IMR-90 (cell line): ENCODE results near the gene PALM2AKAP2. TPM values are rescaled to one million over a fixed set of nuclear protein-coding genes. Genes with fewer than 3 reads are reported as not detected.

Experiments
- ATAC-seq: fragments of 200-7000 bp; cut with Tn5 transposase; 2 replicates; pipeline ENCODE4 v1.9.1; 2020; ENCODE audit warnings: low read depth, mild to moderate bottlenecking, moderate library complexity
- BruUV-seq: library from RNA; stranded (reverse); fragments of 400-500 nt; replicated peaks from 2 replicates; lab custom pipeline; 2021; lab: Mats Ljungman, UMichigan
- CTCF ChIA-PET: fragments of 300-600 bp; formaldehyde crosslinking; extraction: SDS; loops from one replicate; lab custom pipeline; 2021; ENCODE audit warnings: antibody characterized with exemption; lab: Yijun Ruan, JAX
- POLR2A ChIA-PET: fragments of 300-600 bp; sonication (Branson Sonifier 250); formaldehyde crosslinking; loops from one replicate; lab custom pipeline; 2022; ENCODE audit warnings: antibody characterized with exemption; ENCODE audit not compliant: unreplicated experiment; lab: Charles Lee
- DNase-seq: peaks from one replicate; pipeline ENCODE4 v3.0.0; 2013
- H2AFZ ChIP-seq: replicated peaks from 2 replicates; pipeline ENCODE3; 2013; ENCODE audit warnings: low read length, mild to moderate bottlenecking; ENCODE audit not compliant: poor library complexity
- H2AK5ac ChIP-seq: 2 replicates; pipeline ENCODE4 v1.6.1; 2013; ENCODE audit warnings: low read depth, low read length, inconsistent platforms
- H2AK9ac ChIP-seq: replicated peaks from 2 replicates; pipeline ENCODE3; 2013; ENCODE audit warnings: mild to moderate bottlenecking, low read depth, low read length, moderate library complexity; ENCODE audit not compliant: poor library complexity
- H2BK120ac ChIP-seq: 2 replicates; pipeline ENCODE4 v1.6.1; 2013; ENCODE audit warnings: low read depth, low read length, inconsistent platforms
- H2BK15ac ChIP-seq: 3 replicates; pipeline ENCODE4 v1.6.1; 2013; ENCODE audit warnings: low read depth, low read length, inconsistent platforms
- H2BK20ac ChIP-seq: 2 replicates; pipeline ENCODE4 v1.6.1; 2013; ENCODE audit warnings: low read depth, mild to moderate bottlenecking, inconsistent platforms, low read length, moderate library complexity
- H2BK5ac ChIP-seq: 2 replicates; pipeline ENCODE4 v1.6.1; 2013; ENCODE audit warnings: mild to moderate bottlenecking, low read depth, low read length, inconsistent platforms; ENCODE audit not compliant: poor library complexity, severe bottlenecking
- H3K14ac ChIP-seq: replicated peaks from 2 replicates; pipeline ENCODE4 v1.6.1; 2013; ENCODE audit warnings: low read depth, low read length, inconsistent platforms
- H3K18ac ChIP-seq: 2 replicates; pipeline ENCODE4 v1.6.1; 2013; ENCODE audit warnings: low read depth, low read length, control low read depth
- H3K23ac ChIP-seq: 2 replicates; pipeline ENCODE4 v1.6.1; 2013; ENCODE audit warnings: low read depth, low read length, inconsistent platforms
- H3K27ac ChIP-seq: 2 replicates; pipeline ENCODE4 v1.5.1; 2013; ENCODE audit warnings: mild to moderate bottlenecking, control low read depth, low read length; ENCODE audit not compliant: insufficient read depth
- H3K27me3 ChIP-seq: 2 replicates; pipeline ENCODE4 v1.6.1; 2013; ENCODE audit warnings: low read length; ENCODE audit not compliant: control insufficient read depth, insufficient read depth
- H3K36me3 ChIP-seq: 2 replicates; pipeline ENCODE4 v1.6.1; 2013; ENCODE audit warnings: low read length, mixed read lengths; ENCODE audit not compliant: control insufficient read depth, insufficient read depth
- H3K4ac ChIP-seq: 2 replicates; pipeline ENCODE4 v1.6.1; 2013; ENCODE audit warnings: low read depth, low read length, inconsistent platforms
- H3K4me1 ChIP-seq: 2 replicates; pipeline ENCODE4 v1.6.1; 2013; ENCODE audit warnings: low read length, mixed read lengths; ENCODE audit not compliant: control insufficient read depth, insufficient read depth
- H3K4me2 ChIP-seq: 2 replicates; pipeline ENCODE4 v1.6.1; 2013; ENCODE audit warnings: low read depth, mild to moderate bottlenecking, control low read depth, low read length, moderate library complexity
- H3K4me3 ChIP-seq: 2 replicates; pipeline ENCODE4 v1.5.1; 2013; ENCODE audit warnings: low read depth, mild to moderate bottlenecking, control low read depth, low read length, moderate library complexity; ENCODE audit not compliant: insufficient read depth
- H3K56ac ChIP-seq: 2 replicates; pipeline ENCODE4 v1.6.1; 2013; ENCODE audit warnings: low read length, inconsistent platforms; ENCODE audit not compliant: insufficient read depth; ENCODE audit errors: extremely low read depth
- H3K79me1 ChIP-seq, 2 experiments: 2 replicates each; pipeline ENCODE4 v1.6.1; 2013; ENCODE audit warnings: low read length in 2 of 2, inconsistent platforms in 1 of 2, low read depth in 1 of 2
- H3K9ac ChIP-seq: 2 replicates; pipeline ENCODE4 v1.6.1; 2013; ENCODE audit warnings: low read depth, low read length, control low read depth
- H3K9me1 ChIP-seq: 2 replicates; pipeline ENCODE4 v1.6.1; 2013; ENCODE audit warnings: low read length, inconsistent platforms; ENCODE audit not compliant: insufficient read depth
- H3K9me3 ChIP-seq: 2 replicates; pipeline ENCODE4 v1.6.1; 2013; ENCODE audit warnings: low read length; ENCODE audit not compliant: control insufficient read depth, insufficient read depth
- H4K20me1 ChIP-seq: 2 replicates; pipeline ENCODE4 v1.6.1; 2013; ENCODE audit warnings: low read length, inconsistent platforms; ENCODE audit not compliant: insufficient read depth
- H4K5ac ChIP-seq: 2 replicates; pipeline ENCODE4 v1.6.1; 2013; ENCODE audit warnings: mild to moderate bottlenecking, low read depth, low read length, control low read depth
- H4K8ac ChIP-seq, 2 experiments: 2 replicates each; pipeline ENCODE4 v1.6.1; 2013; ENCODE audit warnings: low read depth in 2 of 2, low read length in 2 of 2, control low read depth in 1 of 2, inconsistent platforms in 1 of 2
- H4K91ac ChIP-seq: 2 replicates; pipeline ENCODE4 v1.6.1; 2013; ENCODE audit warnings: low read depth, low read length, inconsistent platforms; ENCODE audit not compliant: insufficient read depth
- CEBPB ChIP-seq: IDR thresholded peaks from 2 replicates; pipeline ENCODE4 v1.6.1; 2012; ENCODE audit warnings: low read depth, low read length, improper control_type of control experiment
- CTCF ChIP-seq: conservative IDR thresholded peaks from 2 replicates; pipeline ENCODE4 v1.5.1; 2012; ENCODE audit warnings: mild to moderate bottlenecking, low read depth, low read length, improper control_type of control experiment
- ELK1 ChIP-seq: fragments of 150-350 bp; IDR thresholded peaks from 2 replicates; pipeline ENCODE4 v1.6.1; 2016; ENCODE audit warnings: low read depth, mild to moderate bottlenecking, low read length, moderate library complexity, borderline replicate concordance
- FOS ChIP-seq: fragments of 150-350 bp; IDR thresholded peaks from 2 replicates; pipeline ENCODE4 v1.6.1; 2016; ENCODE audit warnings: low read depth, low read length
- MAFK ChIP-seq: IDR thresholded peaks from 2 replicates; pipeline ENCODE4 v1.6.1; 2012; ENCODE audit warnings: low read depth, low read length, improper control_type of control experiment
- MAZ ChIP-seq: IDR thresholded peaks from 2 replicates; pipeline ENCODE4 v1.6.1; 2012; ENCODE audit warnings: low read depth, mild to moderate bottlenecking, low read length, improper control_type of control experiment, moderate library complexity, borderline replicate concordance
- RAD21 ChIP-seq: IDR thresholded peaks from 2 replicates; pipeline ENCODE4 v1.6.1; 2012; ENCODE audit warnings: low read length, improper control_type of control experiment
- RCOR1 ChIP-seq: IDR thresholded peaks from 2 replicates; pipeline ENCODE4 v1.6.1; 2012; ENCODE audit warnings: mild to moderate bottlenecking, low read length, improper control_type of control experiment; ENCODE audit not compliant: insufficient replicate concordance
- RFX5 ChIP-seq: IDR thresholded peaks from 2 replicates; pipeline ENCODE4 v1.8.0; 2012; ENCODE audit warnings: low read depth, mild to moderate bottlenecking, low read length, moderate library complexity
- SMC3 ChIP-seq: fragments of 150-350 bp; IDR thresholded peaks from 2 replicates; pipeline ENCODE4 v1.6.1; 2016; ENCODE audit warnings: low read depth, mild to moderate bottlenecking, antibody characterized with exemption, low read length, moderate library complexity
- WGBS, 2 experiments: methylation state at CpG; one replicate each; pipeline versions ENCODE4 v1.1.5 to v1.1.7; 2013; ENCODE audit warnings: missing lambda C conversion rate in 2 of 2; ENCODE audit not compliant: insufficient read length in 1 of 2; ENCODE audit errors: extremely low coverage in 2 of 2; 5-methylcytosine and 5-hydroxymethylcytosine counted together
- dilution Hi-C: fragments of 300-500 bp; cut with HindIII; formaldehyde crosslinking; loops from one replicate; pipeline ENCODE4 v1.14.3; 2018; ENCODE audit warnings: low sequenced_read_pairs; ENCODE audit not compliant: unreplicated experiment
- in situ Hi-C: fragments of 300-500 bp; cut with MboI; formaldehyde crosslinking; loops from 3 replicates; pipeline ENCODE4 v1.14.3; 2019; ENCODE audit warnings: low sequenced_read_pairs, inconsistent platforms, mixed read lengths
- intact Hi-C: fragments of 100-400 bp; cut with micrococcal nuclease; formaldehyde crosslinking; loops from 2 replicates; pipeline ENCODE4 v1.10.0; 2022
- polyA plus RNA-seq, 3 experiments: library from polyadenylated mRNA; depleted of rRNA; stranded (reverse); fragments of >200 nt; gene quantifications; 2 replicates each; pipeline ENCODE4 v1.2.3, GENCODE V29; 2012; ENCODE audit warnings: low replicate concordance in 1 of 3
- total RNA-seq: library from RNA; depleted of rRNA; stranded (reverse); fragments of >200 nt; gene quantifications from 2 replicates; pipeline ENCODE4 v1.2.3, GENCODE V29; 2012

The PALM2AKAP2 gene
- total and polyA plus RNA-seq, 2 of the 4 experiments (the other 2 are of a cell fraction) = 3.2 to 14.2 TPM

- Histone ChIP-seq H4K20me1 (no peaks in the 10 kb centered on the region), H2BK20ac (no peak overlapping the region), H4K5ac (no peak overlapping the region), H3K27me3 (no peaks in the 10 kb centered on the region), H2BK120ac (no peak overlapping the region), H3K9ac (no peak overlapping the region), H3K27ac (no peak overlapping the region), H4K91ac (no peak overlapping the region), H3K79me1 (no peaks in the 10 kb centered on the region), H2BK15ac (no peak overlapping the region), H3K23ac (no peak overlapping the region), H2AK9ac (no peak overlapping the region), H3K4me3 (no peak overlapping the region), H3K4me1 (peaks cover 10% of the 10 kb centered on the region), H3K18ac (no peak overlapping the region), H3K36me3 (no peaks in the 10 kb centered on the region), H3K9me1 (peaks cover 13% of the 10 kb centered on the region; the same call in 1 of the 2 replicates), H3K9me3 (no peaks in the 10 kb centered on the region), H2AK5ac (0 out of 2 replicates have a peak overlapping the region, but pooled peaks have one; percentile 8), H3K4me2 (no peak overlapping the region), H3K14ac (no peak overlapping the region), H3K56ac (no peak overlapping the region), H4K8ac (no peak overlapping the region), H2AFZ (no peak overlapping the region), H2BK5ac (no peak overlapping the region), H3K4ac (no peak overlapping the region; the same call in 1 of the 2 replicates)
- intact Hi-C loops = no loop called here
- no TSS peak for BruUV-seq
- CTCF ChIA-PET = interaction anchor here (0.6 kb wide), 1 partner anchor 74 kb away, joined by 3 read pairs; no protein-coding TSS in a partner anchor
- dilution Hi-C loops = no loop called here
- TF ChIP-seq ELK1 = no peak
- no peak for TF ChIP-seq MAFK
- TF ChIP-seq RCOR1 = no peak
- no peak for TF ChIP-seq RAD21
- no peak for TF ChIP-seq RFX5
- TF ChIP-seq MAZ = no peak
- TF ChIP-seq CTCF = no peak
- TF ChIP-seq CEBPB = no peak
- TF ChIP-seq FOS = no peak
- no peak for TF ChIP-seq SMC3
- in situ Hi-C loops = no loop called here
- no peak for DNase-seq
- no CpG with 5 or more reads among the region's 2 CpGs for WGBS, 2 experiments
- no peak for ATAC-seq
- POLR2A ChIA-PET = no interaction called here
Measured at GRCh38 chr9:109742776-109743348, 37.1 kb upstream of the PALM2AKAP2 start.
